GM21723 (cell line): ENCODE results near the gene SCGB1D1.
"Not testable (repeated sequence)": the region's sequence is repeated elsewhere in the genome, so short reads cannot be mapped to it uniquely, and the experiment has no call there.

Experiments
- ATAC-seq: cut with Tn5 transposase; IDR thresholded peaks from one replicate; pipeline ENCODE4 v1.9.1; 2021; ENCODE audit warnings: mild to moderate bottlenecking, moderate library complexity; ENCODE audit not compliant: unreplicated experiment

SCGB1D1 gene

DNA sequence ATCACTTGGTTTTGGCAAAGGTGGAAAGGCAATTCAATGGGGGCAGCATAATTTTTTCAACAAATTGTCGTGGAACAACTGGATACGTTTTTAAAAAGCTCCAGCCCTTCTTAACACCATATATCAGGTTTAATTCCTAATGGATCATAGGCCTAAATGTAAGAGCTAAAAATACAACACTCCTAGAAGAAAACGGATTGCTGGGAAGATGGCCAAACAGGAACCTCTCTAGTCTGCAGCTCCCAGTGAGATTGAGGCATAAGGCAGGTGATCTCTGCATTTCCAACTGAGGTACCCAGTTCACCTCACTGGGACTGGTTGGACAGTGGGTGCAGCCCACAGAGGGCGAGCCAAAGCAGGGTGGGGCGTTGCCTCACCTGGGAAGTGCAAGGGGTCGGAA, 32.4 kb upstream of the SCGB1D1 start:
- ATAC-seq, result no peak

DNA sequence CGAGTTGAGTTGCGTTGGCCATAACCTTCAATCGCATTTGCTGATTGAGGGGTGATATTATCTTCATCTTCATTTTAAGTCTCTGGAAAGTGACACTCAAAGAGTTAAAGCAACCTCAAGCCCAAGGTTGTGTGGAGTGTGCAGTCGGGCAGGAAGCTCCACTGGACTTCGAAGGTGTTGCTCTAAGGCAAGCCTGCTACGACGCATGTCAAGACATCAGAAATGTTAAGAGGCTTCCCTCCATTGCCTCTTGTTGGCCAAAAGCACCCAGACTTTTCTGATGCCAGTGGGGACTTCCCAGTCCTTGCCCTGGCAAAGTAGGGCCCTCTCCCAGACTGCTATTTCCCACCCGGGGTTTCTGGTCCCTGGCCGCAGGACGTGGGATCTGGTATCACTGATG, 23.6 kb upstream of the SCGB1D1 start:
- ATAC-seq, result no peak

- no peak for ATAC-seq
Measured at GRCh38 chr11:62169448-62169847, 20.6 kb upstream of the SCGB1D1 start.

DNA sequence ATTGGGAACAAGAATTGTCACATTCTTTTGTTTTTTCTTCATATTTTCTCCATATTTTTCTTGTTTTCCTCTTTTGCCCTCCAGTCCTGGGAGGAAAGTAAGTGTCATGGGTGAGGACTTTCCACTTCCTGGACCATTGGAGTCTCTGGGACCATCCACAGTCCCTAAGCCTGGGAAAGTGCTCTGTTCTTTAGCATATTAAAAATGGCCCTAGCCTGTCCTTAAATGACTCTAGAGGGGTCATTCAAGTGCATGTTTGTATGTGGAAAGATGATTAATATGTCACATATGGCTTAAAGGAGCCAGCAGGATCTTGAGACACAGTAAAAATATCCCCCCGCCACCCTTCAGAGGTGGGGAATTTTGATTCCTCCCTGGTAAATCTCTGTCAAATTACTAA, 20.1 kb upstream of the SCGB1D1 start:
- ATAC-seq, result no peak

GRCh38 chr11:62171261-62171723, 18.7 kb upstream of the SCGB1D1 start:
- ATAC-seq, result no peak

GRCh38 chr11:62172294-62172693, 17.7 kb upstream of the SCGB1D1 start:
- ATAC-seq, result no peak

GRCh38 chr11:62176766-62177165, 13.2 kb upstream of the SCGB1D1 start:
- ATAC-seq, result no peak

- ATAC-seq, result no peak
Measured at GRCh38 chr11:62179995-62180394, 10.0 kb upstream of the SCGB1D1 start.

DNA sequence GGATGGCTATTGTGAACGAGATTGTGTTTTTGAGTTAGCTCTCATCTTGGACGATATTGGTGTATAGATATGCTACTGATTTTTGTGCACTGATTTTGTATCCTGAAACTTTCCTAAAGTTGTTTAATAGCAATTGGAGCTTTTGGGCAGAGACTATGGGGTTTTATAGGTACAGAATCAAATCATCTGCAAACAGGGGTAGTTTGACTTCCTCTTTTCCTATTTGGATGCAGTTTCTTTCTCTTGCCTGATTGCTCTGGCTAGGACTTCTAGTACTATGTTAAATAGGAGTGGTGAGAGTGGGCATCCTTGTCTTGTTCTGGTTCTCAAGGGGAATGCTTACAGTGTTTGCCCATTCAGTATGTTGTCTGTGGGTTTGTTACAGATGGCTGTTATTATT, 8.9 kb upstream of the SCGB1D1 start:
- ATAC-seq, result no peak

- ATAC-seq, result no peak
Measured at GRCh38 chr11:62182147-62182891, 7.7 kb upstream of the SCGB1D1 start.

DNA sequence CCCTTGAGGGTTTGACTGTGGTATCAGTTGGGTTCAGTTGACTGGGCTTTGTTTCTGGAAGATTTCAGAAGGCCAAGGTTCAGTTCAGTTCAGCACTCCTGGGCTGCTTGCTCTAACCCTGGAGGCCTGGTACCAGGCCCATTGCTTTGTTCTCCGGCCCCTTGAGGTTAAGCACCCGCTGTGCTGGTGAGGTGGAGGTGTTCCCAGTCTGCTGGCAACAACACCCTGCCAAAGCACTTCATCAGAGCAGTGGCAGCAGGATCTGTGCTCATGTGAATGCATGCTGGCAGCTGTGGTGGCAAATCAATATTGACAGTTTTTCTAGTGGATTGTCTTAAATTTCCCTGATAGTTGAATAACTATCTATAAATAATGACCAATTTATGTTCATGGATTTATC, 3.8 kb upstream of the SCGB1D1 start:
- no peak for ATAC-seq

- no peak for ATAC-seq
Measured at GRCh38 chr11:62193952-62194351, 3.9 kb downstream of the SCGB1D1 start.

DNA sequence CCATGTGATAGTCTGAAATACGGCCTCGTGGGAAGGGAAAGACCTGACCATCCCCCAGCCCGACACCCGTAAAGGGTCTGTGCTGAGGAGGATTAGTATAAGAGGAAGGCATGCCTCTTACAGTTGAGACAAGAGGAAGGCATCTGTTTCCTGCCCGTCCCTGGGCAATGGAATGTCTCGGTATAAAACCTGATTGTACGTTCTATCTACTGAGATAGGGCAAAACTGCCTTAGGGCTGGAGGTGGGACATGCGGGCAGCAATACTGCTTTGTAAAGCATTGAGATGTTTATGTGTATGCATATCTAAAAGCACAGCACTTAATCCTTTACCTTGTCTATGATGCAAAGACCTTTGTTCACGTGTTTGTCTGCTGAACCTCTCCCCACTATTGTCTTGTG, 5.0 kb downstream of the SCGB1D1 start:
- ATAC-seq, result not testable (repeated sequence)

DNA sequence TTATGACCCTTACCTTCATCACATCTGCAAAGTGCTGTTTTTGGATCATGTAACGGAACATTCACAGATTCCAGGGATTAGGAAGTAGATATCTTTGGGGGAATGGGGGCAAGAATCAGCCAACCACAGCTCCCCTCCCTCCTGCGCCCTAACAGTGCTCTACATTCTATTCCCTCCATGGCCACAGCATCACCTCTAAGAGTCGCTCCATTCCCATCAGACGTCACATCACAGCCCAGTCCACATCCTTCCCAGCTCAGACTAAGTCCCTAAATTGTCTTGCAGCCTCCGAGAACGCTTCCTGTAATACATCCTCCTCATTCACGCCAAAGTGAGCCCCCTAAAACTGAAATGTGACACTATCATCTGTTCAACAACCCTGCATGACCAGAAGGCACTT, 5.9 kb downstream of the SCGB1D1 start:
- no peak for ATAC-seq

DNA sequence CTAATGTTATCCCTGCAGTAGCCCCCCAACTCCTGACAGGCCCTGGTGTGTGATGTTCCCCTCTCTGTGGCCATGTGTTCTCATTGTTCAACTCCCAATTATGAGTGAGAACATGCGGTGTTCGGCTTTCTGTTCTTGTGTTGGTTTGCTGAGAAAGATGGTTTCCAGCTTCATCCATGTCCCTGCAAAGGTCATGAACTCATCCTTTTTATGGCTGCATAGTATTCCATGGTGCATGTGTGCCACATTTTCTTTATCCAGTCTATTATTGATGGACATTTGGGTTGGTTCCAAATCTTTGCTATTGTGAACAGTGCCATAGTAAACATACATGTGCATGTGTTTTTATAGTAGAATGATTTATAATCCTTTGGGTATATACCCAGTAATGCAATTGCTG, 7.4 kb downstream of the SCGB1D1 start:
- not testable (repeated sequence) for ATAC-seq

- ATAC-seq, result no peak
Measured at GRCh38 chr11:62201376-62201775, 11.4 kb downstream of the SCGB1D1 start.

DNA sequence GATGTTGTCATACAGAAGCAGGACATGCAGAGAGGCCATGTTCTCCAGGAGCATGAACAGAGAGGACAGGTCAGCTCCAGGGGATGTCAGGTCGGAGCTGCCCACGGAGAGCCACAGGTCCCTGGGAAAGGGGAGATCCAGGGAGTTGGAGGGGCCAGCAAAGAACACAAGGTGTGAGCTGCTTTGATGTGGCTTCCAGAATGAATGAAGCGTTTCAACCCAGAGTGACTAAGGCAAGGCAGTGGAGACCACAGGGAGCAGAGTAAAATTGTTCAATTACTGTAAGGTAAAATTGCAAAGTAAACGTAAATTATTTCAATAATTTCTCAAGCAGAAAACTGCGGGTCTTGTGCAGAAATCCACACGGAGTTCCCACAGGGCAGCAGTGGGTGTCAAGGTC, 12.9 kb downstream of the SCGB1D1 start:
- ATAC-seq, result no peak

GRCh38 chr11:62204430-62204829, 14.4 kb downstream of the SCGB1D1 start:
- ATAC-seq, result no peak

GRCh38 chr11:62205441-62205840, 15.4 kb downstream of the SCGB1D1 start:
- no peak for ATAC-seq

GRCh38 chr11:62206276-62207066, 16.5 kb downstream of the SCGB1D1 start:
- not testable (repeated sequence) for ATAC-seq

- no peak for ATAC-seq
Measured at GRCh38 chr11:62208785-62209144, 18.7 kb downstream of the SCGB1D1 start.

GRCh38 chr11:62217191-62217748, 27.3 kb downstream of the SCGB1D1 start:
- ATAC-seq, result no peak
